ENCODE measurements around the gene ADGRB2. TPM values are rescaled to one million over a fixed set of nuclear protein-coding genes. Genes with fewer than 3 reads are reported as not detected.
A peak's percentile ranks its signal among the peaks of the same experiment; 100 is the strongest.

Gene ADGRB2
- total RNA-seq, 1 experiment from 2014 or later, result 10.9 TPM

DNA sequence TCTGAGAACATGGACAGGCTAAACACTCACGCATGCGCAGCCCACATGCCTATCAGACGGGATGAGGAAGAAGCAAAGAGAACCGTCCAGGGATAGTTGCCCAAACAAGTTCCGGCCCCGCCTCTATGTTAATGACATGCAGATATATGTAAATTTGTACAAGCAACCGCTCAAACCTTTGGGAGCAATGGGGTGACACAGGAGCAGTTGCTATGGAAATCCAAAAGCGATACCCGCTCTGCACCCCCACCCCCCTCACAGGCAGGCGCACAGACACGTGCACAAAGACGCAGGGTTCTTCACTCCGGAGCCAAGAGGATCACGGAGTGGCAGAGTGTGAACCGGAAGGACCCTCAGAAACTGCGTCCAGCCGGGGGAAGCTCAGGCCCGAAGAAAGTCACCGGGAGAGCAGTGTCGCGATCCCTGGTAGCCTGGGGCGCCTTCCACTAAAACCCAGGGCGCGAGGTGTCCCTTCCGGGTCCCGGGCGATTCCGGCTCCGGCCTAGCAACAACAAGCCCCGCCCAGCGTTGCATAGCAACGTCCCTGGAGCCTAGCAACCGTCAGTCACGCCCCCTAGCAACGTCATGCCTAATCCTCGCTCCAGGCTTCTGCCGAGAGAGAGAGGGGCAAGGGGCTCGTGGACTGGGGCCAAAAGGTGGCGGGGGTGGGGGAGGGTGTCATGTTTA lies 24.1 kb upstream of the ADGRB2 start:
- H4K8ac ChIP-seq (replicated peaks; ENCODE audit: insufficient read length, low read depth, low read length), result no peak overlapping the region
- H3K4me3 Mint-ChIP-seq, result peak overlapping the region; percentile 81 to 92
- H3K79me1 ChIP-seq (ENCODE audit: insufficient read depth, low read depth, low read length, poor library complexity, severe bottlenecking), result no peaks in the 10 kb centered on the region
- H3K23me2 ChIP-seq (ENCODE audit: insufficient read length, low read depth, low read length, poor library complexity, severe bottlenecking), result peaks cover 6% of the 10 kb centered on the region
- no peaks in the 10 kb centered on the region for H3K9me3 Mint-ChIP-seq
- peak overlapping the region; percentile 16 for H3K9ac ChIP-seq (ENCODE audit: extremely low read depth, insufficient read length, low read length)
- no peak overlapping the region for H3K56ac ChIP-seq (ENCODE audit: insufficient read length, low read depth, low read length)
- H2BK5ac ChIP-seq (ENCODE audit: insufficient read length, low read length), result no peak overlapping the region
- no peak overlapping the region for H3T11ph ChIP-seq (ENCODE audit: low read length)
- no peak overlapping the region for H2BK120ac ChIP-seq (ENCODE audit: low read depth, low read length, poor library complexity, severe bottlenecking)
- peak overlapping the region; percentile 88 for H3K18ac ChIP-seq (ENCODE audit: insufficient read length, low read depth, low read length)
- no peak overlapping the region for H2BK20ac ChIP-seq (ENCODE audit: low read depth, low read length, poor library complexity, severe bottlenecking)
- no peak overlapping the region for H2AK5ac ChIP-seq (ENCODE audit: insufficient read length, low read length)
- no peaks in the 10 kb centered on the region for H3K79me2 ChIP-seq (ENCODE audit: insufficient read depth, low read length)
- H3K27me3 Mint-ChIP-seq (ENCODE audit: low read depth), result no peaks in the 10 kb centered on the region; the same call in 1 of the 2 replicates
- H3K4me1 Mint-ChIP-seq, result peaks cover 9 to 18% of the 10 kb centered on the region in 2 experiments
- H2BK12ac ChIP-seq (ENCODE audit: insufficient read length, low read depth, low read length), result no peak overlapping the region
- no peak overlapping the region for H4K5ac ChIP-seq (ENCODE audit: insufficient read length, low read depth, low read length)
- H3K4ac ChIP-seq (ENCODE audit: low read depth, low read length), result no peak overlapping the region
- no peaks in the 10 kb centered on the region for H4K20me1 ChIP-seq (ENCODE audit: control insufficient read depth, insufficient read depth, insufficient read length)
- WGBS (ENCODE audit: extremely low coverage, insufficient read length, low lambda C conversion rate), result no CpG with 5 or more reads among the region's 39 CpGs
- H3K4me2 ChIP-seq (ENCODE audit: insufficient read depth, insufficient read length, low read length), result peak overlapping the region; percentile 88
- no peak overlapping the region for H2AFZ ChIP-seq (ENCODE audit: low read length)
- H2BK15ac ChIP-seq (ENCODE audit: low read depth, low read length), result no peak overlapping the region
- no peak overlapping the region for H4K91ac ChIP-seq (ENCODE audit: insufficient read length, low read depth, low read length)
- no peak overlapping the region for H3K23ac ChIP-seq (ENCODE audit: insufficient read length, low read depth, low read length)
- peaks cover 3% of the 10 kb centered on the region; the same call in 1 of the 2 replicates for H3K4me1 ChIP-seq (ENCODE audit: insufficient read depth, low read length)
- H3K36me3 Mint-ChIP-seq (ENCODE audit: insufficient read depth in 1 of 3, low read depth in 3 of 3), result no peaks in the 10 kb centered on the region
- TF ChIP-seq, protein P1, sequence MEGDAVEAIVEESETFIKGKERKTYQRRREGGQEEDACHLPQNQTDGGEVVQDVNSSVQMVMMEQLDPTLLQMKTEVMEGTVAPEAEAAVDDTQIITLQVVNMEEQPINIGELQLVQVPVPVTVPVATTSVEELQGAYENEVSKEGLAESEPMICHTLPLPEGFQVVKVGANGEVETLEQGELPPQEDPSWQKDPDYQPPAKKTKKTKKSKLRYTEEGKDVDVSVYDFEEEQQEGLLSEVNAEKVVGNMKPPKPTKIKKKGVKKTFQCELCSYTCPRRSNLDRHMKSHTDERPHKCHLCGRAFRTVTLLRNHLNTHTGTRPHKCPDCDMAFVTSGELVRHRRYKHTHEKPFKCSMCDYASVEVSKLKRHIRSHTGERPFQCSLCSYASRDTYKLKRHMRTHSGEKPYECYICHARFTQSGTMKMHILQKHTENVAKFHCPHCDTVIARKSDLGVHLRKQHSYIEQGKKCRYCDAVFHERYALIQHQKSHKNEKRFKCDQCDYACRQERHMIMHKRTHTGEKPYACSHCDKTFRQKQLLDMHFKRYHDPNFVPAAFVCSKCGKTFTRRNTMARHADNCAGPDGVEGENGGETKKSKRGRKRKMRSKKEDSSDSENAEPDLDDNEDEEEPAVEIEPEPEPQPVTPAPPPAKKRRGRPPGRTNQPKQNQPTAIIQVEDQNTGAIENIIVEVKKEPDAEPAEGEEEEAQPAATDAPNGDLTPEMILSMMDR (conservative IDR thresholded peaks at IDR 0.05), result no peak
- H3K9me3 ChIP-seq (ENCODE audit: control insufficient read depth, low read depth, low read length), result no peaks in the 10 kb centered on the region
- H3K14ac ChIP-seq (ENCODE audit: insufficient read depth, low read length), result peak overlapping the region; percentile 88
- no peaks in the 10 kb centered on the region for H3K27me3 ChIP-seq (ENCODE audit: insufficient read depth, low read length)
- peak; percentile 95 for DNase-seq
- H3K27ac ChIP-seq (ENCODE audit: insufficient read length, low read depth, low read length), result no peak overlapping the region
- peak overlapping the region; percentile 76 to 97 (median 93); a peak in 5 of 7 replicates for H3K27ac Mint-ChIP-seq
